ENCODE data around the gene SIM1.

The SIM1 gene

DNA sequence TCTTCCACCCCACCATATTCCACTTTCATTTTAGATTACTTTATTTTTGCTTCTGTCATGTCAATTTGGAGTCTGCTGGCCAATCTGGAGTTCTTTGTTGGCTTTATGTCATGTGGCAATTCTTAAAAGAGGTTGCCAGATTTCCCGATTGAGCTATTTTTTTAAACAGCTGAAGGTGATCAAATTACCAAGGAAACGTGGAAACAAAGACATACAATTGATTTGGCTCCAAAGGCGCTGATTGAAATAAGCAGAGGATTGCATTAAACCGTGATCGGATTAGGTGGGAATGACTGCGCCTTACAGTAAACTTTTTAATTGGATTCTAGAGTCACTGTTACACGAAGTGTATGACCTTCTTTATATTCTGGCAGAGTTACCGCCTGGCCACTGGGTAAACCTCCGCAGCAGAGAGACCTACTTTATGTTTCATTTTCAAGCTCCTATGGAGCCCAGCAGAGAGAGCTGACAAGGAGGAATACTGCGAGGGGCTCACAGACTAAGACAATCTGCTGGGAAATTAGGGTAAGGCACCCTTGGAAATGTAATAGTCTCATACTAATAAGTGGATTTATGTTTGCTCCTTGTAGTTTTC lies 37.9 kb downstream of the SIM1 start:
- Histone ChIP-seq H3K27me3 (ENCODE audit: control insufficient read depth, insufficient read depth, low read length) (peaks cover 15% of the 10 kb centered on the region), H3K4me3 (ENCODE audit: low read length) (no peak overlapping the region), H3K36me3 (ENCODE audit: control insufficient read depth, insufficient read depth, low read length) (no peaks in the 10 kb centered on the region)

DNA sequence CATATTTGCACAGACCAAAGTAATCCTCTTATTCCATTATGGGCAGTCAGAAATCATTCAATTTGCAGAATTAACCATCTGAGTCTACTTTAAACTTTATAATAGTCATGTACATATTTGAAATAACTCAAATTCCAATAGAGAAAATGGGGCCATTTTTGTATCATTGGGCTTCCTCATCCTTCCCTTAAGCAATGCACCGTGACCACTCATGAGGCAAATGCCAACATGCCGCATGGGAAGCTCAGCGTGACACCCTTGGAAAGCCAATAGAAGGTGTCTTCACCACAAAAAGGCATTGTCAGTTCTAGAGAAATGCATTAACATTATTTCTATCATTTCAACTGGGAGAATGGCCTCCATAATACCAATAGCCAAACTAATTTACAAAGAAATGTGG lies 38.5 kb downstream of the SIM1 start:
- Histone ChIP-seq H3K9me3 (ENCODE audit: control insufficient read depth, low read length) (no peaks in the 10 kb centered on the region), H3K9ac (ENCODE audit: low read length) (no peak overlapping the region), H3K36me3 (ENCODE audit: control insufficient read depth, insufficient read depth, low read length) (no peaks in the 10 kb centered on the region), H3K4me3 (ENCODE audit: low read length) (no peak overlapping the region), H3K27me3 (ENCODE audit: control insufficient read depth, insufficient read depth, low read length) (peaks cover 11% of the 10 kb centered on the region), H3K4me1 (ENCODE audit: control insufficient read depth, insufficient read depth, low read length) (no peaks in the 10 kb centered on the region)

More for the DNA sequence above, 37.9 kb downstream of the SIM1 start:
- peaks cover 5% of the 10 kb centered on the region for H3K4me1 ChIP-seq (ENCODE audit: control insufficient read depth, insufficient read depth, low read length)
- no peak overlapping the region for H3K9ac ChIP-seq (ENCODE audit: low read length)
- no peaks in the 10 kb centered on the region for H3K9me3 ChIP-seq (ENCODE audit: control insufficient read depth, low read length)

DNA sequence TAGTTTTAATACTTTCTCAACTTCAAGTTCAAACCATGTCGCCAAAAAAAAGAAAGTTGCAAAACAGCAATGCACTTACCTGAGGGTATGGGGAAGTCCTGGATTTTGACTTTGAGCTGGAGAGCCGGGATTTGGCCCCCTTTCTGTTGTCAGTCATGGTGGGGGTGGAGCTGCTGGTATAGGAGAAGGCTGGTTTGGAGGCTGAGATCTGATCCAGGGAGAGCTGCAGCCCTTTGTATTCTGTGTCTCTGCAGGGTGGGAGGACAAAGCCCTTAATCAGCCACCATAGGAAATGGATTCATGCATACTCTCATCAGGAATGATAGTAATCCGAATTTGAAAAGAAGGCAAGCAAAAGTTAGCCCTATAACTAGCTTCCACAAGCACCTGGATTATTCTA lies 44.0 kb downstream of the SIM1 start:
- Histone ChIP-seq H3K9me3 (ENCODE audit: control insufficient read depth, low read length) (no peaks in the 10 kb centered on the region), H3K27me3 (ENCODE audit: control insufficient read depth, insufficient read depth, low read length) (peaks cover 5% of the 10 kb centered on the region), H3K4me3 (ENCODE audit: low read length) (no peak overlapping the region), H3K36me3 (ENCODE audit: control insufficient read depth, insufficient read depth, low read length) (no peaks in the 10 kb centered on the region), H3K9ac (ENCODE audit: low read length) (no peak overlapping the region), H3K4me1 (ENCODE audit: control insufficient read depth, insufficient read depth, low read length) (no peaks in the 10 kb centered on the region)

GRCh38 chr6:100417036-100417435 lies 47.7 kb downstream of the SIM1 start:
- Histone ChIP-seq H3K9ac (ENCODE audit: low read length) (no peak overlapping the region), H3K4me3 (ENCODE audit: low read length) (no peak overlapping the region), H3K4me1 (ENCODE audit: control insufficient read depth, insufficient read depth, low read length) (no peaks in the 10 kb centered on the region), H3K9me3 (ENCODE audit: control insufficient read depth, low read length) (no peaks in the 10 kb centered on the region), H3K27me3 (ENCODE audit: control insufficient read depth, insufficient read depth, low read length) (no peaks in the 10 kb centered on the region), H3K36me3 (ENCODE audit: control insufficient read depth, insufficient read depth, low read length) (no peaks in the 10 kb centered on the region)

DNA sequence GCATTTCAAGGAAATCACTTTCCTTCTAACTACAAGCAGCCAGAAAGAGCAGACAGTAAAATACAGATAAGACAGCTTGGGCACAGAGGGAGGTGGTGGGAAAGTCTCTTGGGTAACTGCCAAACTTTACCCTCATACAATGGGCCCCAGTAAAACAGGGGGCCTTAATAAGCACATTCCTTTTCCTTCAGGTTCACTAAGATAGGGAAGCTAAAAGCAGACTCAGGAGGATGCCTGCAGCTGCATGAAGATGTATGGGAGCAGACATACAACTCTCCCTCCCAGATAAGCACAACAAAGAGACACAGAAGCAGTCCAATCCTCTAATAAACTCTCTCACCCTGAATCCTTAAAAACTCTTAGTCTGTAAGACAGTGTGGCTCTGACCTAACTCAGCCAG lies 49.0 kb downstream of the SIM1 start:
- H3K9me3 ChIP-seq (ENCODE audit: control insufficient read depth, low read length), result no peaks in the 10 kb centered on the region
- H3K36me3 ChIP-seq (ENCODE audit: control insufficient read depth, insufficient read depth, low read length), result no peaks in the 10 kb centered on the region
- H3K4me3 ChIP-seq (ENCODE audit: low read length), result no peak overlapping the region
- H3K4me1 ChIP-seq (ENCODE audit: control insufficient read depth, insufficient read depth, low read length), result no peaks in the 10 kb centered on the region
- H3K9ac ChIP-seq (ENCODE audit: low read length), result no peak overlapping the region
- H3K27me3 ChIP-seq (ENCODE audit: control insufficient read depth, insufficient read depth, low read length), result no peaks in the 10 kb centered on the region

DNA sequence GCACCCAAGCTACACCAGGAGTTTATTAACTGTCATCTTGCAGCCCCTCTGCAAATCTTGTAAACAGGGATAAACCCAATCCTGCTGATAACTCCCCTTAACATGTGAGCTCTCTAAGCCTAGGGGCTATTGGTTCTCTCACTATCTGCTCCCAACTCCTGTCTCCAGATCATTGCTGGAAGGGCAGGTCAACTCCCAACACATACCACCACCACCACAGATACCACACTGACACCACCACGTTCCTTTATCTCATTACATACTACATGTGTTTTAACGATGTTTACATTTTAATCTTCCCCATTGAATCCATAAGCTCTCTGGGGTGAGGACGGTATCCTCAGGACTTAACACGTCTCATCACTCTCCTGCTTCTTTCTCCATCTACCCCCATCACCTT lies 51.8 kb downstream of the SIM1 start:
- Histone ChIP-seq H3K36me3 (ENCODE audit: control insufficient read depth, insufficient read depth, low read length) (no peaks in the 10 kb centered on the region), H3K9me3 (ENCODE audit: control insufficient read depth, low read length) (no peaks in the 10 kb centered on the region), H3K4me3 (ENCODE audit: low read length) (no peak overlapping the region), H3K4me1 (ENCODE audit: control insufficient read depth, insufficient read depth, low read length) (no peaks in the 10 kb centered on the region), H3K9ac (ENCODE audit: low read length) (no peak overlapping the region), H3K27me3 (ENCODE audit: control insufficient read depth, insufficient read depth, low read length) (peaks cover 4% of the 10 kb centered on the region)

DNA sequence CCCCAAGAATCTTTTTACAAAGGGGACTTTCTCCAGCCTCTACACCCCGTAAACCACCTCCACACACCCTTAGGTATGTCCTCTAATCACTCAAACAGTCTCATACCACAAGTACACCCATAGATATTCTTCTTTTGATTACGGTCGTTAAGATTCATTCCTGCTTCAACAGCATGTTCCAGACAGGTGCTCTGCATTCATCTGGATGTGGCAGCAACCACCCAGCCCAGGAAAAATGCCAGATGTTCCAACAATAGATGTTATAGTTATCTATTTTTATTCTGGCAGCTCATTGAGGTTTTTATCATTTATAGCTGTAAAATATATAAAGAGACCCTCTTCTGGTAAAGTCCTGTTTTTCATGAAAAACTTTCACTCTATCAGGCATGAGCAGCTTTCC lies 60.7 kb downstream of the SIM1 start:
- Histone ChIP-seq H3K4me1 (ENCODE audit: control insufficient read depth, insufficient read depth, low read length) (no peaks in the 10 kb centered on the region), H3K36me3 (ENCODE audit: control insufficient read depth, insufficient read depth, low read length) (no peaks in the 10 kb centered on the region), H3K4me3 (ENCODE audit: low read length) (no peak overlapping the region), H3K27me3 (ENCODE audit: control insufficient read depth, insufficient read depth, low read length) (no peaks in the 10 kb centered on the region), H3K9me3 (ENCODE audit: control insufficient read depth, low read length) (no peaks in the 10 kb centered on the region), H3K9ac (ENCODE audit: low read length) (no peak overlapping the region)

DNA sequence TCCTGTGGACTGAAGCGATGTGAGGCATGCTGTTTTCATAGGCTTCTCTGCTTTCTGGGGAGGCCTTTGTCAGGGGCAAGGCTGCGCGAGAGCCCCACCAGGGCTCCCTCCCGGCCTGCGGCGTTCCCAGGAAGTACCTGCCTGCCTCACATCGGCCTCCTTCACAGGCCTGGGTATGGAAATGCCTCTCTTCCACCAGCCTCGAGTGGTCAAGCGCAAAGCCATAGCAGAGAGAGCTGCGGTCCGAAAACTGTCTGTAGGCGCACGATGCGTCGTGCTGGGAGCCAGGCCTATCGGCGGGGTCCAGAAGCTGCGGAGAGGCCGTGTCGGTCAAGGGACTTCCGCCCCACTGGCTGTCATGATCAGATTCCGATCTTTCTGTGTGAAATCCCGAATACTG lies 71.2 kb downstream of the SIM1 start:
- Histone ChIP-seq H3K9me3 (ENCODE audit: control insufficient read depth, low read length) (no peaks in the 10 kb centered on the region), H3K36me3 (ENCODE audit: control insufficient read depth, insufficient read depth, low read length) (no peaks in the 10 kb centered on the region), H3K27me3 (ENCODE audit: control insufficient read depth, insufficient read depth, low read length) (no peaks in the 10 kb centered on the region), H3K4me3 (ENCODE audit: low read length) (no peak overlapping the region), H3K4me1 (ENCODE audit: control insufficient read depth, insufficient read depth, low read length) (no peaks in the 10 kb centered on the region), H3K9ac (ENCODE audit: low read length) (no peak overlapping the region)

GRCh38 chr6:100392423-100392822 lies 72.3 kb downstream of the SIM1 start:
- Histone ChIP-seq H3K4me1 (ENCODE audit: control insufficient read depth, insufficient read depth, low read length) (no peaks in the 10 kb centered on the region), H3K9me3 (ENCODE audit: control insufficient read depth, low read length) (no peaks in the 10 kb centered on the region), H3K4me3 (ENCODE audit: low read length) (no peak overlapping the region), H3K36me3 (ENCODE audit: control insufficient read depth, insufficient read depth, low read length) (no peaks in the 10 kb centered on the region), H3K9ac (ENCODE audit: low read length) (no peak overlapping the region), H3K27me3 (ENCODE audit: control insufficient read depth, insufficient read depth, low read length) (no peaks in the 10 kb centered on the region)

DNA sequence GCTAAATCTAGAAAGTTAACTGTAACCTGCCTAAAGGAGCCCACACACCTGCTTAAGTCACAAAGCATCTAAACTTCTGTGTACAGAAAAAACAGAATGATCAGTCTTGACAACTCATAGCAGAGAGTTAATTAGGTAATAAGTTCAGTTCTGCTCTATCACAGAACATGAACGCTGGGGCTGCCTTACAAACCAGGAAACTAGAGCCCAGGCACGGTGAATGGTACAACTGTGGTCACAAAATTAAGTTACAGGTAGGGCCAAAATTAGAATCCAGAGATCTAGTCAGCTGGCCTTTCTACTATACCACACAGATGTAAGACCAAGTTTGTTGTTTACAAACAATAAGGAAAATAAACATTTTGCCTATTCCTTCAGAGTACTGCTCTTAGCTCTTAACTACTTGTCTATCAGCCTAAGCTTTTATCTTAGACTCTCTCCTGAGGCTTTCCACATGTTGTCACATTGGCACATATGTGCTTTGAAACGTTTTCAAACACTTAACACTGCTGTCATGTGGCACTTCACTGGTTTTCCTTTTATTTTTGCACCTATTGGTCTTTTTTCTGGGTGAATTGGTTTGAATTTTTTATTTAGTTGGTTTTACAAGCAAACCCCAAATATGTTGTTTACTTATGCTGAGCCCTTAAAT lies 75.7 kb downstream of the SIM1 start:
- Histone ChIP-seq H3K9me3 (ENCODE audit: control insufficient read depth, low read length) (no peaks in the 10 kb centered on the region), H3K36me3 (ENCODE audit: control insufficient read depth, insufficient read depth, low read length) (no peaks in the 10 kb centered on the region), H3K4me3 (ENCODE audit: low read length) (no peak overlapping the region), H3K4me1 (ENCODE audit: control insufficient read depth, insufficient read depth, low read length) (no peaks in the 10 kb centered on the region), H3K27me3 (ENCODE audit: control insufficient read depth, insufficient read depth, low read length) (no peaks in the 10 kb centered on the region), H3K9ac (ENCODE audit: low read length) (no peak overlapping the region)

DNA sequence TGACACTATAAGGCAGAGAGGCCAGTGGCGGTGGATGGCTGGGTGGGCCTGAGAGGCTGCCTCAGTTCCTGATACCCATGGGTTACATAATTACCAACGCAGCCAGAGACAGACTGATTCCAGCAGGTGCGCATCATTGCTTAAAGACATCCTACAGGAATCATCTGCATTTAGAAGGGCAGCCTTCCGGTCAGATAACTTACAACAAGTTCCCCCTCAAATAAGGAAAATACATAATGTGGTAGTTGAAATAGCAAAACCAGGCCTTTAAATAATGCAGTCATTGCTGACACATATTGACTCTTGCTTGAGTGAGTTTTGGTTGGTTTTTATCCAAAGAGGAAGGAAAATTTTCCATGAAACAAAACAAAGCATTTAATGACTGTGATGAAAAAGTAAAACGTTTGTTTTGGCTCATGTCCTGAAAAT lies 81.9 kb downstream of the SIM1 start:
- H3K9me3 ChIP-seq (ENCODE audit: control insufficient read depth, low read length), result no peaks in the 10 kb centered on the region
- H3K27me3 ChIP-seq (ENCODE audit: control insufficient read depth, insufficient read depth, low read length), result no peaks in the 10 kb centered on the region
- H3K36me3 ChIP-seq (ENCODE audit: control insufficient read depth, insufficient read depth, low read length), result no peaks in the 10 kb centered on the region
- H3K4me3 ChIP-seq (ENCODE audit: low read length), result no peak overlapping the region
- no peaks in the 10 kb centered on the region for H3K4me1 ChIP-seq (ENCODE audit: control insufficient read depth, insufficient read depth, low read length)
- no peak overlapping the region for H3K9ac ChIP-seq (ENCODE audit: low read length)

DNA sequence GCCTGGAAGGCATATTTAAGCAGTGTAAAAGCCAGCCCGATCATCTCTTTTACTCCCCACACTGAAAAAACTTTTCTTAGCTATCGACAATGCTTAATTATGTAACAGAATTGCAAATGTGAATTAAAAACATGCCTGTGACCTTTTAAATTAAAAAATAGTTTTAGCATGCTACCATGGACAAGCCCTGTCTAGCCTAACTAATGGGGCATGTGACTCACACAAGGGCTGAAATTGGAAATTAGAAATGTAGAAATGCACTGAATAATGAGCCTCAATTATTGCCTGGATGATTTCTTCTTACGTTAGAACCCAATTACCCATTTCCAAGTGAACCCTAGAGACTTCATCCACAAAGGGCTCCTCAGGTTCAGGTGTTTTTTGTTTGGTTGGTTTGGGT lies 82.7 kb downstream of the SIM1 start:
- Histone ChIP-seq H3K4me1 (ENCODE audit: control insufficient read depth, insufficient read depth, low read length) (no peaks in the 10 kb centered on the region), H3K36me3 (ENCODE audit: control insufficient read depth, insufficient read depth, low read length) (no peaks in the 10 kb centered on the region), H3K9ac (ENCODE audit: low read length) (no peak overlapping the region), H3K9me3 (ENCODE audit: control insufficient read depth, low read length) (no peaks in the 10 kb centered on the region), H3K4me3 (ENCODE audit: low read length) (no peak overlapping the region), H3K27me3 (ENCODE audit: control insufficient read depth, insufficient read depth, low read length) (no peaks in the 10 kb centered on the region)

- no peaks in the 10 kb centered on the region for H3K4me1 ChIP-seq (ENCODE audit: control insufficient read depth, insufficient read depth, low read length)
- H3K36me3 ChIP-seq (ENCODE audit: control insufficient read depth, insufficient read depth, low read length), result no peaks in the 10 kb centered on the region
- H3K4me3 ChIP-seq (ENCODE audit: low read length), result no peak overlapping the region
- H3K9me3 ChIP-seq (ENCODE audit: control insufficient read depth, low read length), result no peaks in the 10 kb centered on the region
- no peaks in the 10 kb centered on the region for H3K27me3 ChIP-seq (ENCODE audit: control insufficient read depth, insufficient read depth, low read length)
- no peak overlapping the region for H3K9ac ChIP-seq (ENCODE audit: low read length)
Measured at GRCh38 chr6:100381111-100381510, 83.6 kb downstream of the SIM1 start.

Measured in mucosa of stomach (tissue), 1 donor.